Endothelial cell of umbilical vein (primary cell): ENCODE measurements around the gene CACNA2D3.

Experiments used
- CTCF ChIP-seq, 2 donors: IDR thresholded peaks; 1 replicate in 1 of 2; 2 replicates in 1 of 2; pipeline ENCODE4 v1.5.1; 2011; ENCODE audit warnings: low read length in 2 of 2, mild to moderate bottlenecking in 2 of 2, moderate library complexity in 2 of 2, control low read depth in 1 of 2, inconsistent platforms in 1 of 2, low read depth in 1 of 2; ENCODE audit not compliant: insufficient read depth in 1 of 2; ENCODE audit errors: extremely low read depth in 1 of 2
- EZH2 ChIP-seq: IDR thresholded peaks from 2 replicates; pipeline ENCODE4 v1.6.1; 2012; ENCODE audit warnings: borderline replicate concordance, low read depth, mild to moderate bottlenecking, moderate library complexity, low read length, inconsistent platforms; ENCODE audit not compliant: severe bottlenecking
- FOS ChIP-seq: IDR thresholded peaks from 2 replicates; pipeline ENCODE4 v1.6.1; 2011; ENCODE audit warnings: mild to moderate bottlenecking, low read length, moderate library complexity, borderline replicate concordance; ENCODE audit not compliant: insufficient read depth
- GATA2 ChIP-seq: IDR thresholded peaks from 2 replicates; pipeline ENCODE4 v1.7.0; 2011; ENCODE audit warnings: low read depth, mild to moderate bottlenecking, moderate library complexity, mixed read lengths, low read length; ENCODE audit not compliant: insufficient read length, insufficient read depth
- JUN ChIP-seq: IDR thresholded peaks from 2 replicates; pipeline ENCODE4 v1.6.1; 2011; ENCODE audit warnings: borderline replicate concordance, low read depth; ENCODE audit not compliant: insufficient read length, insufficient read depth
- MAX ChIP-seq: IDR thresholded peaks from 2 replicates; pipeline ENCODE4 v1.6.1; 2011; ENCODE audit not compliant: insufficient read depth, insufficient read length
- MYC ChIP-seq: IDR thresholded peaks from one replicate; pipeline ENCODE4 v1.6.1; 2011; ENCODE audit warnings: mild to moderate bottlenecking, low read depth, low read length
- POLR2A ChIP-seq: IDR thresholded peaks from 2 replicates; pipeline ENCODE4 v1.6.1; 2012; ENCODE audit warnings: low read depth, mild to moderate bottlenecking, control low read depth, low read length
- POLR2AphosphoS5 ChIP-seq: IDR thresholded peaks from 2 replicates; pipeline ENCODE4 v1.6.1; 2012; ENCODE audit warnings: low read depth, mild to moderate bottlenecking, control low read depth, low read length, moderate library complexity; ENCODE audit not compliant: insufficient read depth

GRCh38 chr3:54844211-54844610 lies 721.9 kb downstream of the CACNA2D3 start:
- TF ChIP-seq POLR2AphosphoS5 (no peak), CTCF (IDR thresholded peaks at IDR 0.05; ENCODE audit: extremely low read depth in 1 of 2, insufficient read depth in 1 of 2, low read depth in 1 of 2, low read length in 2 of 2) (no peak), POLR2A (no peak), MAX (no peak), EZH2 (no peak), JUN (no peak), MYC (no peak), GATA2 (no peak), FOS (no peak)
